Ascending aorta (tissue), 2 donors: ENCODE data around the gene PIGV. TPM values are rescaled to one million over a fixed set of nuclear protein-coding genes. Genes with fewer than 3 reads are reported as not detected.

Source experiments
- DNase-seq, 2 donors: peaks; one replicate each; pipeline ENCODE4 v3.0.0-alpha.2; 2019; ENCODE audit warnings: low spot score in 2 of 2
- H3K27ac ChIP-seq, 2 donors: fragments of 200-600 bp; sonication (generic); one replicate each; pipeline ENCODE4 v1.5.1; 2016 to 2017; ENCODE audit warnings: mild to moderate bottlenecking in 1 of 2
- H3K27me3 ChIP-seq: fragments of 200-600 bp; sonication (generic); one replicate; pipeline ENCODE4 v1.5.1; 2017
- H3K36me3 ChIP-seq, 2 donors: fragments of 200-600 bp; sonication (generic); one replicate each; pipeline ENCODE4 v1.5.1; 2016
- H3K4me1 ChIP-seq, 2 donors: fragments of 200-600 bp; sonication (generic); one replicate each; pipeline ENCODE4 v1.5.1; 2016 to 2017; ENCODE audit warnings: mild to moderate bottlenecking in 1 of 2
- H3K4me3 ChIP-seq, 2 donors: fragments of 200-600 bp; sonication (generic); one replicate each; pipeline ENCODE4 v1.5.1; 2016 to 2017; ENCODE audit warnings: mild to moderate bottlenecking in 1 of 2
- H3K9me3 ChIP-seq, 2 donors: fragments of 200-600 bp; sonication (generic); one replicate each; pipeline ENCODE4 v1.5.1; 2016
- CTCF ChIP-seq, 3 experiments: fragments of 200-600 bp in 2 of 3; fragments of 450-650 bp in 1 of 3; sonication (generic) in 2 of 3; IDR thresholded peaks; one replicate each; pipeline ENCODE4 v1.5.1; 2016 to 2019; ENCODE audit warnings: antibody characterized with exemption in 3 of 3, mild to moderate bottlenecking in 1 of 3, moderate library complexity in 1 of 3
- intact Hi-C: fragments of 100-400 bp; cut with DNase I; formaldehyde crosslinking; loops from one replicate; pipeline ENCODE4 v1.15.1; 2023
- total RNA-seq: library from RNA; depleted of rRNA; stranded (reverse); fragments of >200 nt; gene quantifications from one replicate; pipeline ENCODE4 v1.1.0, GENCODE V29; 2016

The PIGV gene
- total RNA-seq, 1 donor from 2014 or later, result 8.8 TPM

- intact Hi-C loops, result loop anchor here (1.0 to 5.0 kb wide), 4 partner anchors 47 to 289 kb away; no protein-coding TSS in a partner anchor
- DNase-seq, result no peak
- Histone ChIP-seq H3K9me3 (no peaks in the 10 kb centered on the region), H3K4me3 (no peak overlapping the region), H3K36me3 (peaks cover 6 to 7% of the 10 kb centered on the region in 2 donors), H3K27ac (peak overlapping the region; percentile 98 to 99), H3K27me3 (no peaks in the 10 kb centered on the region), H3K4me1 (peaks cover 9 to 14% of the 10 kb centered on the region in 2 donors)
- TF ChIP-seq CTCF (IDR thresholded peaks at IDR 0.05), result no peak
Measured at GRCh38 chr1:26789612-26789865, 1.8 kb downstream of the PIGV start.

- H3K9me3 ChIP-seq, result no peaks in the 10 kb centered on the region
- DNase-seq, result no peak
- peaks cover 9 to 11% of the 10 kb centered on the region in 2 donors for H3K36me3 ChIP-seq
- no peak overlapping the region for H3K4me3 ChIP-seq
- no peak for TF ChIP-seq CTCF (IDR thresholded peaks at IDR 0.05)
- H3K27me3 ChIP-seq, result no peaks in the 10 kb centered on the region
- H3K27ac ChIP-seq, result peak overlapping the region in 1 of 2 donors; percentile 99
- peaks cover 9 to 14% of the 10 kb centered on the region in 2 donors for H3K4me1 ChIP-seq
- intact Hi-C loops, result loop anchor here (1.0 to 5.0 kb wide), 4 partner anchors 48 to 290 kb away; no protein-coding TSS in a partner anchor
Measured at GRCh38 chr1:26789931-26790330, 2.2 kb downstream of the PIGV start.

GRCh38 chr1:26790551-26790953, 2.8 kb downstream of the PIGV start:
- Histone ChIP-seq H3K36me3 (peaks cover 9 to 14% of the 10 kb centered on the region in 2 donors), H3K27ac (no peak overlapping the region), H3K9me3 (no peaks in the 10 kb centered on the region), H3K27me3 (no peaks in the 10 kb centered on the region), H3K4me3 (no peak overlapping the region), H3K4me1 (peaks cover 9 to 12% of the 10 kb centered on the region in 2 donors)
- no peak for TF ChIP-seq CTCF (IDR thresholded peaks at IDR 0.05)
- intact Hi-C loops, result no loop called here
- no peak for DNase-seq

GRCh38 chr1:26791148-26791547, 3.4 kb downstream of the PIGV start:
- peaks cover 6 to 7% of the 10 kb centered on the region in 2 donors for H3K4me1 ChIP-seq
- H3K9me3 ChIP-seq, result no peaks in the 10 kb centered on the region
- H3K36me3 ChIP-seq, result peaks cover 9 to 14% of the 10 kb centered on the region in 2 donors
- no peaks in the 10 kb centered on the region for H3K27me3 ChIP-seq
- DNase-seq, result no peak
- intact Hi-C loops, result no loop called here
- TF ChIP-seq CTCF (IDR thresholded peaks at IDR 0.05), result no peak
- no peak overlapping the region for H3K4me3 ChIP-seq
- no peak overlapping the region for H3K27ac ChIP-seq

GRCh38 chr1:26791626-26792025, 3.9 kb downstream of the PIGV start:
- Histone ChIP-seq H3K4me3 (no peak overlapping the region), H3K4me1 (peaks cover 2% of the 10 kb centered on the region in 2 donors), H3K36me3 (peaks cover 9 to 14% of the 10 kb centered on the region in 2 donors), H3K27ac (no peak overlapping the region), H3K27me3 (no peaks in the 10 kb centered on the region), H3K9me3 (no peaks in the 10 kb centered on the region)
- DNase-seq, result no peak
- intact Hi-C loops, result no loop called here
- TF ChIP-seq CTCF (IDR thresholded peaks at IDR 0.05), result no peak

GRCh38 chr1:26792924-26793323, 5.2 kb downstream of the PIGV start:
- TF ChIP-seq CTCF (IDR thresholded peaks at IDR 0.05), result no peak
- Histone ChIP-seq H3K4me1 (no peaks in the 10 kb centered on the region), H3K36me3 (peaks cover 9 to 27% of the 10 kb centered on the region in 2 donors), H3K9me3 (no peaks in the 10 kb centered on the region), H3K27me3 (no peaks in the 10 kb centered on the region), H3K4me3 (no peak overlapping the region), H3K27ac (no peak overlapping the region)
- DNase-seq, result no peak
- intact Hi-C loops, result no loop called here
